NCI-H2107 (cell line): ENCODE measurements around the gene MAPK6.

ENCODE experiments used
- DNase-seq: peaks from one replicate; lab custom pipeline; 2025; lab: John Stamatoyannopoulos, UW

The MAPK6 gene

DNA sequence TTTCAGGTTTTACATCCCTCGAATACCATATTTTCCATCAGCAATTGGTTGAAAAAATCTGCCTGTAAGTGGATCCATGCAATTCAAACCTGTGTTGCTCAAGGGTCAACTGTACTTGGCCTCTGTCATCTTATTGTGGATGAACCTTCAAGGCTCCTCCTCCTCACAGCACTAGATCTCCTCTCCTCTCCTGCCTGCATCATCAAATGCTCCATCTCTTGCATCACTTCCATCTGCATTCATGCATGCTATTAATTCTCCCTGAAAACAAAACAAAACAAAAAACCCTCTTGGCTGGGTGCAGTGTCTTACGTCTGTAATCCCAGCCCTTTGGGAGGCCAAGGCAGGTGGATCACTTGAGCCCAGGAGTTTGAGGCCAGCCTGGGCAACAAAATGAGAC is 83.4 kb downstream of the MAPK6 start:
- no peak for DNase-seq

DNA sequence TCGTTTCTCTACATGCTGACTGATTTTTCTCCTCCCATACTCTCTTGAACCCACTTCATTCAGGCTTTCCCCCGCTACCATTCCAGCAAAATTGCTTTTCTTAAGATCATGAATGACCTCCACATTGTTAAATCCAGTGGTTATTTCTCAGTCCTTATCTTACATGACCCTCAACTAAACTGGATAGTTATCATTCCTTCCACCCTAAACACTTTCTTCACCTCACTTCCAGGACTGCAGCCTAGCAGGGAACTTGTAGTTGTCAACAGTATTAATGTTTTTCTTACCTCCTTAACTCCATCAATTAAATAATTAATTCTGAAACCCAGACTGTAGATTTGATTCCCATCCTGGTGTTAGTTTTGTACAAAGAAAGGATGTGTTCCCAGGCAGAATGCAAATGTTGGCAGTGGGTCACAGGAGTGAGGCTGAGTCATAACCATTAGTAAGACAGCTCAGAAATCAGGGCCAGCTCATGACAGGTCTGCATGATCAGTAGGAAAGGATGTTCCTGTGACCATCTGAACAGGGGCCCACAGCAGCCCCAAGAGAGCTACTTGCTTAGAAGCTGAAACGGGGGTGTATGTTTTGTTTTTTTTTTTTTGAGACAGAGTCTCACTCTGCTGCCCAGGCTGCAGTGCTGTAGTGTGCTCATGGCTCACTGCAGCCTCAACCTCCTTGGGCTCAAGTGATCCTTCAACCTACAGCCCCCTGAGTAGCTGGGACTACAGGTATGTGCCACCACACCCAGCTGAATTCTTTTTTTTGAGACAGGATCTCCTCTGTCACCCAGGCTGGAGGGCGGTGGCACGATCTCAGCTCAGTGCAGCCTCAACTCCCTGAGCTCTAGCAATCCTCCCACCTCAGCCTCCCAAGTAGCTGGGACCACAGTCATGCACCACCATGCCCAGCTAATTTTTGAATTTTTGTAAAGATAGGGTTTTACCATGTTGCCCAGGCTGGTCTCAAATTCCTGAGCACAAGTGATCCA is 84.5 kb downstream of the MAPK6 start:
- no peak for DNase-seq

DNA sequence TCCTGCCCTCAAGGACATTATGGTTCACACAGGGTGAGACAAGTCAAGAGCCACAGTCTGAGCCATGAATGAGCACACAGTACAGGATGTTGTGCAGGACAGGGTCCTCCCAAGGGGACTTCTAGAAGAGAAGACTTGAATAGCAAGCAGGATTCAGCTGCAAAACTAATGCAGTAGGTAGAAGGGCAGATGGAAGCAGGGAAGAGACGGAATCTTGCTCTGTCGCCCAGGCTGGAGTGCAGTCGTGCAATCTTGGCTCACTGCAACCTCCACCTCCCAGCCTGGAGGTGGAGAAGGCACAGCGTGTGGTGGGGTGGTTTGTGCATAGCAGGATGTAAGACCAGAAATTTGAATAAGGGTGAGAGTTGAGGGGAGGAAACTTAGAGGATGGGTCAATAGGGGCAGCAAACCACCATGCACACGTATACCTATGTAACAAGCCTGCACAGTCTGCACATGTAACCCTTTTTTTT is 85.5 kb downstream of the MAPK6 start:
- no peak for DNase-seq

DNA sequence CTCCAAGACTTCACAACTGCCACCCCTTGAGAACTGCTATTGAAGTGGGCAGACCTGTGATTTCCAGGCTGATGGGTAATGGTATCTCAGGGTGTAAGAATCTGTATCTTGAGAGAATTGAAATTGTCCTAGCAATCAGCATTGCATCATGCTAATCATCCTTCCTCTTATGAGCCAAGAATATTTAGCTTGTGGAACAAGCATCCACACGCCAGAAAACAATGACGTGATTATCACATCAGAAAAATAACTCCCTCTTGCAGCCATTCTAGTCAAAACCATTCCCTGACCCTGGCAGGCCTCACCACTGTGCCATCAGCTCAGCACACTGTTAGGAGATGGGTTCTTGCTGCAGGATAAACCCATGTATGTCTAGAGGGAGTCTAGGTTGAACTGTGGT is 86.8 kb downstream of the MAPK6 start:
- DNase-seq: no peak

DNA sequence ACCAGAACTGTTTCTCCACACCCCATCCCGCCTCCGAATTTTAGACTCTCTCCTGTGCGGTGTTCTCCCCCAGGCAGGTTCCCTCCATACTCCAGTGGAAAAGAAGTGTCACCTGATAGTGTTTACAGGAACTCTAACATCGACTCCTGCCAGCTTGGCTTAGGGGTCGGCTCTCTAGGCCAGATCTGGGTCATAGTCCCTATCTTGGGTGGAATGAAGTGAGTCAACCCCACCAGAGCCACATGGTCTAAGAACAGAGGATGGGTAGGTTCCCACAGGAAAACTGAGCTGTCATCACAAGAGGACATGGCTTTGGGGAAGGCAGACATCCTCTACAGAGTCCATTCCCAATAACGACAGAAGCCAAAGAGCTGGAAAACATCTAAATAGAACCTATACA is 87.6 kb downstream of the MAPK6 start:
- DNase-seq: no peak

DNA sequence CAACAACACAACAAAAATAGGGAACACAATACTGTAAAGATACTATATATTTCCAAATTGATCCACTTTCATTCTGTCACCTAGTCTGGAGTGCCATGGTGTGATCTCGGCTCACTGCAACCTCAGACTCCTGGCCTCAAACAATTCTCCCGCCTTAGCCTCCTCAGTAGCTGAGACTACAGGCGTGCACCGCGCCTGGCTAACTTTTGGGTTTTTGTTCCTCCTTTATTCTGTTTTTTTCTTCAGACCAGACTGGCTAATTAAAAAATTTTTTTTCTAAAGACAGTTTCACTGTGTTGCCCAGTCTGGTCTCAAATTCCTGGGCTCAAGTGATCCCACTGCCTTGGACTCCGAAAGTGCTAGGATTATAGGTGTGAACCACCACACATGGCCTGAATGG is 88.2 kb downstream of the MAPK6 start:
- no peak for DNase-seq

DNA sequence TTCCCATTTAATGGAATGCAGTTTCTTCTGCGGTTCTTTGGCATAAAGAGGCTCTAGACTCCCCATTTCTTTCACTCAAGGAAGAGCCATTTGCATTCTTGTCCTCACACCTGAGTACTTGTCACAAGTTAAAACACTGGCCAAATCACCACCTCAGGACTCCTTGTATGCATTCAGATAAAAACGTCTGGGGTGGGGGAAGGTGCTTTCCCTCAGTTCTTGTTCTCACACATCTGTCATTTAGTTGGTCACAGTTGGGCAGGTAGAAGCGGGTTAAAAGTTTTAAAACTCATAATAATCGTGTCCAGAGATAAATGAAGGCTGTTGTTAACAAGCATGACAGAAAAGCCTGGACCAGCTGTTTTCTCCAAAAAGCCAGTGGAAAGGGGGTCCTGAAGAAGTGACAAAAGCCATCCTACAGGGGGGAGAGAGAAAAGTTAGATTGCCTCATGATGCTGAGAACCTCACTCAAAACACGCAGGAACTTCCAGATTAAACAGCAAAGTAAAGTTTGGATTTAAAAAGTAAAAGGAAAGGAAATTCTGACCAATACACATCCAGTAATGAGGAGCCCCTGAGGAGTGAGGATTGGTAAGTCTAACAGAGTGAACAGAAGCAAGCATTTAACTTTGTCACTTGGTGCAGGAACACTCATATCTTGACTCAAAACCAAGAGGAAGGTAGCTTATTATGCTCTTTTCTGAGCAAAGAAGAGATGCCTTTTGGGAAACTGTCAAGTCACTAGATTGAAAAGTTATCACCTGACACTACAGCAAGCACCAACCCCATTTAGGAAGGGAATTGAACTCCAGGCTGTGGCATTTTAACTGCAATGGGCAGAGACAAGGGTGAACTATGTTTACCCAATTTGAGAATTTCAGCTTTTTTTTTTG is 90.8 kb downstream of the MAPK6 start:
- no peak for DNase-seq

DNA sequence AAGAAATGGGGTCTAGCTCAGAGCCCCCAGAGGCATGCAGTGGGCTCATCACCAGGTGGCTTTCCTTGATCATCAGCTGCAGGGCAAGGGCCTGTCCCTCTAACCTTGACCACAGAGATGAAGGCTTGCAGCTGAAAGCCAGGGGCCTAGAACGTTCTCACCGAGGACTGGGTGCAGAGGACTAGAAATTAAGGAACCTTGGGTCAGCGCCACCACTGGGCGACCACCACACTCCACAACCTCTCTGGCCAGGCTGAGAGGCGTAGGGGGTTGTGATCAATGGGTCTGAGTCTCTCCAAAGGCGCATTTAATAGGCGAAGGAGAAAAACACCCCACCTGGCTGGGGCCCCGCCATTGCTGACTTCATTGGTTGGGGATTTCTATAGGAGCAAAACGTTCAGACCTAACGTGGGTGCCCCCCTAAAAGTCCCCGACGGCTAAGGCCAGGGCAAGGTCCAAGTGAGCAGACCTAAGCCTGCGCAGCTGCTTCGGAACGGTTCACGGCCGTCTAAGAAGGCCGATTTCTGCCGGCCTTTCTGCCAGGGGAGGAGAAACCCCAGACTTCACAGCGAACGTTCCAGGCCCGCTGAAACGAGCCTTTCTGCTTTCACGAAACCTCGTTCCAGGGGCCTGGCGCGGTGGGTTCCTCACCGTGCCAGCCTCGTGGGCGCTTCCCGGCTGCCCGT is 92.6 kb downstream of the MAPK6 start:
- no peak for DNase-seq

DNA sequence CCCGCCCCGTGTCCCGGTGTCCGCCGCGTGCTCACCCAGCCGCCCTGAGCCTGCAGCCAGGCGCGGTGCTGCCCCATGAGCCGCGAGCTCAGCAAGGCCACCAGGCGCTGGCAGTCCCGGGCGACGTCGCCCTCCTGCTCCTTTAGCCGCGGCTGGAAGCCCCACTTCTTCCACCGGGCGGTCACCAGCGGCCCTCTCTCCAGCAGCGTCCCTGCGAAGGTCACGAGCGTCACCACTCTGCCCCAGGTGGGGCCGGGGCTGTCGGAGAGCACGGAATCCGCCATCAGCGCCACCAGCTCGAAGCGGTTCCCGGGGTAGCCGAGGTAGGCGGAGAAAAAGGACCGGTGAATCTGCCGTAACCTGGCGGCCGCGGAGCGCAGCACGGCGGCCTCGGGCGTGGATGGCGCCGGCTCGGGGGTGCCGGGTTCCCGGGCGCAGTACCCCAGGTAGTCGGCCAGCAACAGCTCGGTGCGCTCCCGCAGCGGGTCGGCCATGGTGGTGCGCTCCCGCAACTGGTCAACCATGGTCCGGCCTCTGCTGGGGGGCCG is 93.3 kb downstream of the MAPK6 start:
- DNase-seq: no peak

DNA sequence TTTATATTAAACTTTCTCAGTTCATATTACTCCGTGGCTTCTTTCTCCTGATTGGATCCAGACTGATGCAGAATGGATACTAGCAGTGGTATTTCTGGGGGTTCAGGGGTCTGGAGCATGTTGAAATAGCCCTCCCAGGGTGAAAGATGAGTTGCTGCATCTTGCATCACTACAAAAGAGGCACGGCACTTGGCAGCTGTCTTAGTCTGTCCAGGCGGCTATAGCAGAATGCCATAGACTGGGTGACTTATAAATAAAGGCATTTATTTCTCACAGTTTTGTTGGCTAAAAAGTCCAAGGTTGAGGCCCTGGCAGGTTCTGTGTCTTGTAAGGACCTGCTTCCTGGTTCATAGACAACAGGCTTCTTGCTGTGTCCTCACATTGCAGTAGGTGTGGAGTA is 94.2 kb downstream of the MAPK6 start:
- no peak for DNase-seq

DNA sequence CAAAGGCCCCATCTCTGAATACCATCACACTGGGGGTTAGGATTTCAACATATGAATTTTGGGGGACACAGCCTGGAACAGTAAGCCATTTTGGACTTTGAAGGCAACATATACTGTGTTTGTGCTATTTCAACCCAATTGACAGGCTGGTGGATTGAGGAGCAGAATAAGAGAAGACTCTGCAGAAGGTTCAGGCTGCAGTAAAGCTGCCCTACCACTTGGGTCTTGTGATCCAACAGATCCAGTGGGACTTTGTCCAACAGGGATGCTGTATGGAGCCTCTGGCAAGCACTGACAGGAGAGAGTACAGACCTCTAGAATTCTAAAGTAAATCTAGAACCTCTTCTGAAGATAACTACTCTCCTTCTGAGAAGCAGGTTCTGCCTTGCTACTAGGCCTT is 94.7 kb downstream of the MAPK6 start:
- no peak for DNase-seq

DNA sequence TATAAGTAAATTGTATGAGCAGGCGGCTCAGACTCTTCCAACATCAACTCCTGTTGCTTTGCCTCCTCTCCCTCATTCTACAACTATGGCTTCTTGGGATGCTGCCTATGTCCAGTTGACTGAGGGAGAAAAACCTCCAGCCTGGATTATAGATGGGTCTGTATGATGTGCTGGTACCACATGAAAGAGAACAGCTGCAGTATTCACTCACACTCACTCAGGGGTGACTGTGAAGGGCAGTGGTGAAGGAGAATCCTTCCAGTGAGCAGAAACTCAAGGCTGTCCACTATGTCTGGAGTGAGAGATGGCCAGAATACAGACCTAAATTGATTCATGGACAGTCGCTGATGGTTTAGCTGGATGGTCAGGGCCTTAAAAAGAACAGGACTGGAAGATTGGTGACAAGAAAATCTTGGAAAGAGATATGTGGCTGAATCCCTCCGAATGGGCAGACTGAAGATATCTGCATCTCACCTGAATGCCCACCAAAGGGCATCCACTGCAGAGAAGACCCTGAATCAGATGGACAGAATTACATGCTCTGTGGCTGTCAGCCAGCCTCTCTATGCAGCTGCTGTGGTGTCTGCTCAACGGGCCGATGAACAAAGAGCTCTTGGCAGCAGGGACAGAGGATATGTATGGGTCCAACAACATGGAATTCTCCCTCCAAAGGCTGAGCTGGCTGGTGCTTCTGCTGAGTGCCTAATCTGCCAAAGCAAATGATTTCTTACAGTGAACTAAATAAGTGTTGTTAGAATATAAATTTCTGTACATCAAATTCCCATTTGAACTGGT is 95.4 kb downstream of the MAPK6 start:
- DNase-seq: no peak

DNA sequence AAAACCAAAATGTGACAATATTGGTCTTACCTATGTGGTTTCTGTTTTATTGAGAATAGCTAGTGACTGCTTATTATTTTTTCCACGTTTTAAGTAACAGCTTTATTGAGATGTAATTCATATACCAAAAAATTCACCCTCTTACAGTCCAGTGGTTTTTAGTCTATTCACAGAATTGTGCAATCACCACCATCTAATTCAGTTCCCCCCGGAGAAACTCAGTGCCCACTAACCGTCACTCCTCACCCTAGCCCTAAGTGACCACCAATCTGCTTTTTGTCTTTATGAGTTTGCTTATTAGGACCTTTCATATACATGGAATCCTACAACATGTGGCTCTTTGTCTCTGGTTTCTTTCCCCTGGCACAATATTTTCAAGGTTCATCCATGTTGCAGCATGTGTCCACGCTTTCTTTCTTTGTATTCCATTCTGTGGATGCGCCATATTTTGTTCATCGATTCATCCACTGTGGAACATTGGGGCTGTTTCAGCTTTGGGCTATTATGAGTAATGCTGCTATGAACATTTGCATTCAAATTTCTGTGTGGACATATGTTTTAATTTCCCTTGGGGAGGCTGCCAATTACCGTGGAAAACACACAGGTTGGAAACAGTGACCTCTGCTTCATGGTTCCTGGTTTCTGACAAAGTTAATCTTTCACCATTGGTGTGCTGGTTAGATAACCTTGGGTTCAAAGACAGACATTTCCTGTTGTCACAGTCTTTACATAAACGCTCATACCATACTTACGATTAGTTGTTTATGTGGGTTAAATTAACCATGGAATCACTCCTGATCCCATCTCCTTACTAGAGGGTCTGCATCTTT is 96.8 kb downstream of the MAPK6 start:
- no peak for DNase-seq
